IMR-90 (cell line): ENCODE measurements around the gene SLC17A5. TPM values are rescaled to one million over a fixed set of nuclear protein-coding genes. Genes with fewer than 3 reads are reported as not detected.
A peak's percentile ranks its signal among the peaks of the same experiment; 100 is the strongest.

Source experiments
- ATAC-seq: fragments of 200-7000 bp; cut with Tn5 transposase; 2 replicates; pipeline ENCODE4 v1.9.1; 2020; ENCODE audit warnings: low read depth, mild to moderate bottlenecking, moderate library complexity
- BruUV-seq: library from RNA; stranded (reverse); fragments of 400-500 nt; replicated peaks from 2 replicates; lab custom pipeline; 2021; lab: Mats Ljungman, UMichigan
- CTCF ChIA-PET: fragments of 300-600 bp; formaldehyde crosslinking; extraction: SDS; loops from one replicate; lab custom pipeline; 2021; ENCODE audit warnings: antibody characterized with exemption; lab: Yijun Ruan, JAX
- POLR2A ChIA-PET: fragments of 300-600 bp; sonication (Branson Sonifier 250); formaldehyde crosslinking; loops from one replicate; lab custom pipeline; 2022; ENCODE audit warnings: antibody characterized with exemption; ENCODE audit not compliant: unreplicated experiment; lab: Charles Lee
- DNase-seq: peaks from one replicate; pipeline ENCODE4 v3.0.0; 2013
- H2AFZ ChIP-seq: replicated peaks from 2 replicates; pipeline ENCODE3; 2013; ENCODE audit warnings: low read length, mild to moderate bottlenecking; ENCODE audit not compliant: poor library complexity
- H2AK5ac ChIP-seq: 2 replicates; pipeline ENCODE4 v1.6.1; 2013; ENCODE audit warnings: low read depth, low read length, inconsistent platforms
- H2AK9ac ChIP-seq: replicated peaks from 2 replicates; pipeline ENCODE3; 2013; ENCODE audit warnings: mild to moderate bottlenecking, low read depth, low read length, moderate library complexity; ENCODE audit not compliant: poor library complexity
- H2BK120ac ChIP-seq: 2 replicates; pipeline ENCODE4 v1.6.1; 2013; ENCODE audit warnings: low read depth, low read length, inconsistent platforms
- H2BK15ac ChIP-seq: 3 replicates; pipeline ENCODE4 v1.6.1; 2013; ENCODE audit warnings: low read depth, low read length, inconsistent platforms
- H2BK20ac ChIP-seq: 2 replicates; pipeline ENCODE4 v1.6.1; 2013; ENCODE audit warnings: low read depth, mild to moderate bottlenecking, inconsistent platforms, low read length, moderate library complexity
- H2BK5ac ChIP-seq: 2 replicates; pipeline ENCODE4 v1.6.1; 2013; ENCODE audit warnings: mild to moderate bottlenecking, low read depth, low read length, inconsistent platforms; ENCODE audit not compliant: poor library complexity, severe bottlenecking
- H3K14ac ChIP-seq: replicated peaks from 2 replicates; pipeline ENCODE4 v1.6.1; 2013; ENCODE audit warnings: low read depth, low read length, inconsistent platforms
- H3K18ac ChIP-seq: 2 replicates; pipeline ENCODE4 v1.6.1; 2013; ENCODE audit warnings: low read depth, low read length, control low read depth
- H3K23ac ChIP-seq: 2 replicates; pipeline ENCODE4 v1.6.1; 2013; ENCODE audit warnings: low read depth, low read length, inconsistent platforms
- H3K27ac ChIP-seq: 2 replicates; pipeline ENCODE4 v1.5.1; 2013; ENCODE audit warnings: mild to moderate bottlenecking, control low read depth, low read length; ENCODE audit not compliant: insufficient read depth
- H3K27me3 ChIP-seq: 2 replicates; pipeline ENCODE4 v1.6.1; 2013; ENCODE audit warnings: low read length; ENCODE audit not compliant: control insufficient read depth, insufficient read depth
- H3K36me3 ChIP-seq: 2 replicates; pipeline ENCODE4 v1.6.1; 2013; ENCODE audit warnings: low read length, mixed read lengths; ENCODE audit not compliant: control insufficient read depth, insufficient read depth
- H3K4ac ChIP-seq: 2 replicates; pipeline ENCODE4 v1.6.1; 2013; ENCODE audit warnings: low read depth, low read length, inconsistent platforms
- H3K4me1 ChIP-seq: 2 replicates; pipeline ENCODE4 v1.6.1; 2013; ENCODE audit warnings: low read length, mixed read lengths; ENCODE audit not compliant: control insufficient read depth, insufficient read depth
- H3K4me2 ChIP-seq: 2 replicates; pipeline ENCODE4 v1.6.1; 2013; ENCODE audit warnings: low read depth, mild to moderate bottlenecking, control low read depth, low read length, moderate library complexity
- H3K4me3 ChIP-seq: 2 replicates; pipeline ENCODE4 v1.5.1; 2013; ENCODE audit warnings: low read depth, mild to moderate bottlenecking, control low read depth, low read length, moderate library complexity; ENCODE audit not compliant: insufficient read depth
- H3K56ac ChIP-seq: 2 replicates; pipeline ENCODE4 v1.6.1; 2013; ENCODE audit warnings: low read length, inconsistent platforms; ENCODE audit not compliant: insufficient read depth; ENCODE audit errors: extremely low read depth
- H3K79me1 ChIP-seq, 2 experiments: 2 replicates each; pipeline ENCODE4 v1.6.1; 2013; ENCODE audit warnings: low read length in 2 of 2, inconsistent platforms in 1 of 2, low read depth in 1 of 2
- H3K9ac ChIP-seq: 2 replicates; pipeline ENCODE4 v1.6.1; 2013; ENCODE audit warnings: low read depth, low read length, control low read depth
- H3K9me1 ChIP-seq: 2 replicates; pipeline ENCODE4 v1.6.1; 2013; ENCODE audit warnings: low read length, inconsistent platforms; ENCODE audit not compliant: insufficient read depth
- H3K9me3 ChIP-seq: 2 replicates; pipeline ENCODE4 v1.6.1; 2013; ENCODE audit warnings: low read length; ENCODE audit not compliant: control insufficient read depth, insufficient read depth
- H4K20me1 ChIP-seq: 2 replicates; pipeline ENCODE4 v1.6.1; 2013; ENCODE audit warnings: low read length, inconsistent platforms; ENCODE audit not compliant: insufficient read depth
- H4K5ac ChIP-seq: 2 replicates; pipeline ENCODE4 v1.6.1; 2013; ENCODE audit warnings: mild to moderate bottlenecking, low read depth, low read length, control low read depth
- H4K8ac ChIP-seq, 2 experiments: 2 replicates each; pipeline ENCODE4 v1.6.1; 2013; ENCODE audit warnings: low read depth in 2 of 2, low read length in 2 of 2, control low read depth in 1 of 2, inconsistent platforms in 1 of 2
- H4K91ac ChIP-seq: 2 replicates; pipeline ENCODE4 v1.6.1; 2013; ENCODE audit warnings: low read depth, low read length, inconsistent platforms; ENCODE audit not compliant: insufficient read depth
- FOS ChIP-seq: fragments of 150-350 bp; IDR thresholded peaks from 2 replicates; pipeline ENCODE4 v1.6.1; 2016; ENCODE audit warnings: low read depth, low read length
- MAZ ChIP-seq: IDR thresholded peaks from 2 replicates; pipeline ENCODE4 v1.6.1; 2012; ENCODE audit warnings: low read depth, mild to moderate bottlenecking, low read length, improper control_type of control experiment, moderate library complexity, borderline replicate concordance
- WGBS, 2 experiments: methylation state at CpG; one replicate each; pipeline versions ENCODE4 v1.1.5 to v1.1.7; 2013; ENCODE audit warnings: missing lambda C conversion rate in 2 of 2; ENCODE audit not compliant: insufficient read length in 1 of 2; ENCODE audit errors: extremely low coverage in 2 of 2; 5-methylcytosine and 5-hydroxymethylcytosine counted together
- dilution Hi-C: fragments of 300-500 bp; cut with HindIII; formaldehyde crosslinking; loops from one replicate; pipeline ENCODE4 v1.14.3; 2018; ENCODE audit warnings: low sequenced_read_pairs; ENCODE audit not compliant: unreplicated experiment
- in situ Hi-C: fragments of 300-500 bp; cut with MboI; formaldehyde crosslinking; loops from 3 replicates; pipeline ENCODE4 v1.14.3; 2019; ENCODE audit warnings: low sequenced_read_pairs, inconsistent platforms, mixed read lengths
- intact Hi-C: fragments of 100-400 bp; cut with micrococcal nuclease; formaldehyde crosslinking; loops from 2 replicates; pipeline ENCODE4 v1.10.0; 2022
- polyA plus RNA-seq, 3 experiments: library from polyadenylated mRNA; depleted of rRNA; stranded (reverse); fragments of >200 nt; gene quantifications; 2 replicates each; pipeline ENCODE4 v1.2.3, GENCODE V29; 2012; ENCODE audit warnings: low replicate concordance in 1 of 3
- total RNA-seq: library from RNA; depleted of rRNA; stranded (reverse); fragments of >200 nt; gene quantifications from 2 replicates; pipeline ENCODE4 v1.2.3, GENCODE V29; 2012

Gene SLC17A5
- total and polyA plus RNA-seq, 2 of the 4 experiments (the other 2 are of a cell fraction), result 20.8 to 27.2 TPM

DNA sequence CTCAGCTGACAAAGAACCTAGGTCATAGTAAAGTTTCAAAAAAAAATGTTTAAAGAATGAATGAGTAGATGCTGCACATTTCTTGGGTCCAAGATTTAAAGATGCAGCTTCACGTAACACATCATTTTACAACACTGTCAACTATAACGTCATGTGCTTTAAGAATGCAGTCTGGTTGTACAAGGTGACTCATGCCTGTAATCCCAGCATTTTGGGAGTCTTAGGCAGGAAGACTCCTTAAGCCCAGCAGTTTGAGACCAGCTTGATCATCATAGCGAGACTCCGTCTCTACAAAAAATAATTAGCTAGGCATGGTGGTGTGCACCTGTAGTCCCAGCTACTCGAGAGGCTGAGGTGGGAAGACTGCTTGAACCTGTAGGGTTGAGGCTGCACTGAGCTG, 21.9 kb downstream of the SLC17A5 start:
- Histone ChIP-seq H4K91ac (no peak overlapping the region), H3K4me3 (no peak overlapping the region), H3K79me1 (peaks cover 0 to 9% of the 10 kb centered on the region in 2 experiments; a peak in 2 of 4 replicates), H2BK15ac (no peak overlapping the region), H3K36me3 (peaks cover 12% of the 10 kb centered on the region), H3K27me3 (no peaks in the 10 kb centered on the region), H3K9ac (no peak overlapping the region), H4K5ac (no peak overlapping the region), H2BK5ac (no peak overlapping the region), H3K4ac (no peak overlapping the region), H3K4me2 (no peak overlapping the region), H3K18ac (no peak overlapping the region), H3K14ac (no peak overlapping the region), H2BK120ac (no peak overlapping the region), H4K8ac (no peak overlapping the region), H3K4me1 (peaks cover 4% of the 10 kb centered on the region), H2AK5ac (no peak overlapping the region), H2AK9ac (no peak overlapping the region), H2AFZ (no peak overlapping the region), H3K9me1 (peaks cover 6% of the 10 kb centered on the region; the same call in 1 of the 2 replicates), H2BK20ac (no peak overlapping the region), H3K23ac (no peak overlapping the region), H3K27ac (0 out of 2 replicates have a peak overlapping the region, but pooled peaks have one; percentile 29), H3K56ac (no peak overlapping the region), H3K9me3 (no peaks in the 10 kb centered on the region), H4K20me1 (no peaks in the 10 kb centered on the region)
- no TSS peak for BruUV-seq
- DNase-seq, result peak; percentile 93
- WGBS, 2 experiments, result no CpG with 5 or more reads among the region's 5 CpGs
- ChIA-PET CTCF (interaction anchor here (0.7 kb wide), 1 partner anchor 10 kb away, joined by 7 read pairs; no protein-coding TSS in a partner anchor), POLR2A (interaction anchor here (0.6 kb wide), 1 partner anchor 617 kb away, joined by 3 read pairs; no protein-coding TSS in a partner anchor)
- dilution Hi-C loops, result no loop called here
- peak; percentile 93 for ATAC-seq
- intact Hi-C loops, result no loop called here
- in situ Hi-C loops, result no loop called here
- TF ChIP-seq MAZ (no peak), FOS (peak; percentile 79)
